ENCODE results near the gene GPN2. TPM values are rescaled to one million over a fixed set of nuclear protein-coding genes. Genes with fewer than 3 reads are reported as not detected.
A peak's percentile ranks its signal among the peaks of the same experiment; 100 is the strongest.

The GPN2 gene
- total and polyA plus RNA-seq, 9 of the 15 experiments (the other 6 are each of a cell fraction or from before 2014, with no cell fraction given): 9.9 to 58.8 (median 20.4) TPM

DNA sequence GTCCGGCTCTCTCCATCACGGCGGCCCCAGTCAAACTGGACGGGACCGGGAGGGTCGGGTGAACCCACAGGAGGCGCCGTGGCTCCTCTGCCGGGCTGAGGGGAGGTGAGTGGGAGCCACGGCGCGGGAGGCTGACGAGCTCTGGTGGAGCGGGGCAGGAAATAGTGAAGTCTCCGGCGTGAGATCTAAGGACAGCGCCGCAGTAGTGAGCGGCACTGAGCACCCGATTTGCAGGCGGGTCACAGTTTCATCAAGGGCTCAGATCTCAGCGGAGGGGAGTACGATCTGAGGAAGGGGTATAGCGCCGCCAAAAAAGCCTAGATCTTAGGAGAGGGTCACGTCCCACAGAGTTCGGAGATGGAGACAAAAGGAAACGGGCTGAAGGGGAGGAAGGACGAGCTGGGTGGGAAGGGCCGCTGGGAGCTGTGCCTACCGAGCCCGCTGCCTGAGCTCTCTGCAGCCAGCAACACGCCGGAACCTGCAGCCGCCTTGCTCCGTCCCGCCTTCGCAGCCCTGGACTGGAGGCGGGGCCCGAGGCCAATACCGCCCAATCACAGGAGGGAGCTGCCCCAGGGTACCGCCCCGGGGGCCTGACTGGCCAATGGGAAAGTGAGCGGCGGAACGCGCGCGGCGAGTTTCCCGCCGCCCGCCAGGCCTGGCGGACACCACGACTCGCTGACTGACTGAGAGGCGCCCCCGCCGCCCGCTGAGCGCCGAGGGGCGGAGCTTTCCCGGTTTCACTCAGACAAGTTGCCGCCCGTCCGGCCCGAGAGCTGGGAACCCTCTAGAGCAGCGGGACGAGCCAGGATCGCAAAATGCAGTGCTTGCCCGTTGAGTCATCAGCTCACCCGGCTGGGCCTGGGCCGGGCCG, 25.2 kb downstream of the GPN2 start (continued):
- no peak for TF ChIP-seq KLF10 (CRISPR knock-in tag; IDR thresholded peaks at IDR 0.05)
- TF ChIP-seq MIER1 (IDR thresholded peaks at IDR 0.05; ENCODE audit: low read depth): no peak
- TF ChIP-seq YBX1 (IDR thresholded peaks at IDR 0.05): no peak
- no peak for TF ChIP-seq CHD4 (IDR thresholded peaks at IDR 0.05; ENCODE audit: insufficient read depth, insufficient replicate concordance, low read depth, low read length, poor library complexity, severe bottlenecking)
- TF ChIP-seq BCOR (IDR thresholded peaks at IDR 0.05): peak; percentile 36; the same call in 1 of the 2 replicates
- peak in 1 of 2 experiments; percentile 35; a peak in 1 of 4 replicates for TF ChIP-seq FOXA3 (CRISPR knock-in tag; conservative IDR thresholded peaks at IDR 0.05 in 1 of 2, IDR thresholded peaks at IDR 0.05 in 1 of 2)
- peak; percentile 85; the same call in 1 of the 2 replicates for TF ChIP-seq ATF3 (IDR thresholded peaks at IDR 0.05)
- TF ChIP-seq ATF3 (CRISPR knock-in tag; conservative IDR thresholded peaks at IDR 0.05): 0 out of 2 replicates have a peak, but pooled peaks have one; percentile 17
- TF ChIP-seq ETV5 (CRISPR knock-in tag; IDR thresholded peaks at IDR 0.05; ENCODE audit: low read depth): peak; percentile 73
- no peak for TF ChIP-seq ARID3B (CRISPR knock-in tag; IDR thresholded peaks at IDR 0.05; ENCODE audit: borderline replicate concordance)
- peak; percentile 36; the same call in 1 of the 2 replicates for TF ChIP-seq RUNX1 (IDR thresholded peaks at IDR 0.05; ENCODE audit: low read depth)
- no peak for TF ChIP-seq EP300 (IDR thresholded peaks at IDR 0.05; ENCODE audit: low read length)
- TF ChIP-seq, protein P1, sequence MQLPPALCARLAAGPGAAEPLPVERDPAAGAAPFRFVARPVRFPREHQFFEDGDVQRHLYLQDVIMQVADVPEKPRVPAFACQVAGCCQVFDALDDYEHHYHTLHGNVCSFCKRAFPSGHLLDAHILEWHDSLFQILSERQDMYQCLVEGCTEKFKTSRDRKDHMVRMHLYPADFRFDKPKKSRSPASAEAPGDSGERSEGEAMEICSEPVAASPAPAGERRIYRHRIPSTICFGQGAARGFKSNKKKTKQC (CRISPR knock-in tag; IDR thresholded peaks at IDR 0.05): peak; percentile 85; the same call in 1 of the 2 replicates
- TF ChIP-seq NR2C2 (CRISPR knock-in tag; IDR thresholded peaks at IDR 0.05): no peak
- peak; percentile 46; the same call in 1 of the 2 replicates for TF ChIP-seq NR2C2 (tag; IDR thresholded peaks at IDR 0.05)
- TF ChIP-seq ARID4B (CRISPR knock-in tag; IDR thresholded peaks at IDR 0.05): peak; percentile 59; the same call in 1 of the 2 replicates
- no peak for TF ChIP-seq ZBTB2 (IDR thresholded peaks at IDR 0.05)
- 0 out of 2 replicates have a peak, but pooled peaks have one; percentile 81 for TF ChIP-seq RBM34 (IDR thresholded peaks at IDR 0.05; ENCODE audit: borderline replicate concordance, insufficient read depth, low read length)

All from K562 (cell line).